GM12892 (cell line): ENCODE results near the gene RRN3.
"Not testable (repeated sequence)": the region's sequence is repeated elsewhere in the genome, so short reads cannot be mapped to it uniquely, and the experiment has no call there.

ENCODE experiments used
- POLR2A ChIP-seq: IDR thresholded peaks from 2 replicates; pipeline ENCODE4 v1.6.1; 2011; ENCODE audit warnings: low read depth, low read length, control low read depth
- POLR2AphosphoS5 ChIP-seq: IDR thresholded peaks from 2 replicates; pipeline ENCODE4 v1.6.1; 2011; ENCODE audit warnings: low read depth, low read length, control low read depth
- TAF1 ChIP-seq: IDR thresholded peaks from 2 replicates; pipeline ENCODE4 v1.6.1; 2011; ENCODE audit warnings: low read depth, mild to moderate bottlenecking, control low read depth, low read length, borderline replicate concordance

DNA sequence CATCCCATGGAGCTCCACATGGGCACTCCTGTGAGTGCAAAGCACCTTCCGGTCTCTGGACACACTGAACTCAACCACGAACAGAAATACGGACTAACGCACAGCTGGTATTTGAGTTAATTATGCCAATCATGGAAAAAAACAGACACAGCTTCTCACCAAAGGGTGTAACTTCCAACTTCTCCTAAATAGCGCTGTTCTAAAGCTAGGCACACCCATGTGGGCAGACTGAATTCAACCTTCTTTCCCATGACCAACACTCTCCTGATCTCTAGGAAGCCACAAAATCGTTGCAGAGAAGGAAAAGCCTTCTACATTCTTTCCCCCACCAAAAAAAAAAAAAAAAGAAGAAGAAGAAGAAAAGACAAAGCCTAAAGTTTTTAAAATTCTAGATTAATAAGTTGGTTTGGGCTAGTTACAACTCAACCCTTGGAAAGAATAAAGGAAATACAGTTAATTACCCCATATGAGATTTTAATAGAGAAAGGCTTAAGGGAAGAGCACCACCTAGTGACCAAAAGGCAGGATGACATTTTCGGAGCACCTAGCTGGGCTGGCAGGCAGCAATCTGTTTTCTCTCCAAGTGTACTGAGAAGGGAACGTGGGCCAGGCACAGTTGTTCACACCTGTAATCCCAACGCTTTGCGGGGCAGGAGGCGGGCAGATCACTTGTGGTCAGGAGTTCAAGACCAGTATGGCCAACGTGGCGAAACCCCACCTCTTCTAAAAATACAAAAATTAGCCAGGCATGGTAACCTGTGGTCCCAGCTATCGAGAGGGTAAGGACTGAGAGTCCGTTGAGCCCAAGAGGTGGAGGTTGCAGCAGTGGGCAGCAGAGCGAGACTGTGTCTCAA lies 21.9 kb downstream of the RRN3 start:
- TF ChIP-seq POLR2A, TAF1, POLR2AphosphoS5: not testable (repeated sequence)
